ENCODE results near the gene PTGER3.

DNA sequence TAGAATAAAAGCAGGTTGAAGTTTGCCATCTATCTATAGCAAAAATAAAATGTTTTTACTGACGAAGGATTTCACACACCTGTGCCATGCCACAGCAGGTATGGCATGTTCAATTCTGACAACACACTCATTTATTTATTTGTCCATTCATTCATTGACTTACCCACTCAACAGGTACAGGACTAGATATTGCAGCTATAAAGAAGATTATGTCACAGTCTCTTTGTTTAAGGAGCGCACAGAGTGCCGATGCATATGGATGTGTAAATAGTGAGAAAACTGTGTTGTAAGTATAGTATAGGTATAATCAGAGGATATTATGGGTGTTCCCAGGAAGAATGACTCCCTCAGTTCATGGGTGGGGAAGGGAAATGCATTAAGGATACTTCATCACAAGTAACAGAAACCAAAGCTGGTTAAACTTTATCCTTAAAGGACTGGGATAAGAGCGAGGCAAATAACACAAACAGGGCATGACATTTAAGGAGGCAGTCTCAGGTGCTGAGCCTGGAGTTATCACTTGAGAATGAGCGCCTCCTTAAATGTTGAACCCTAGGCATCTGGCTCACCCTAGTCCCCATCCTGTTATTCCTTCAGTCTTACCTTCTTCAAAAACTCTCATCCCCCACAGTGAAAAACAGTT lies 41.1 kb upstream of the PTGER3 start:
- TF ChIP-seq, protein P1, sequence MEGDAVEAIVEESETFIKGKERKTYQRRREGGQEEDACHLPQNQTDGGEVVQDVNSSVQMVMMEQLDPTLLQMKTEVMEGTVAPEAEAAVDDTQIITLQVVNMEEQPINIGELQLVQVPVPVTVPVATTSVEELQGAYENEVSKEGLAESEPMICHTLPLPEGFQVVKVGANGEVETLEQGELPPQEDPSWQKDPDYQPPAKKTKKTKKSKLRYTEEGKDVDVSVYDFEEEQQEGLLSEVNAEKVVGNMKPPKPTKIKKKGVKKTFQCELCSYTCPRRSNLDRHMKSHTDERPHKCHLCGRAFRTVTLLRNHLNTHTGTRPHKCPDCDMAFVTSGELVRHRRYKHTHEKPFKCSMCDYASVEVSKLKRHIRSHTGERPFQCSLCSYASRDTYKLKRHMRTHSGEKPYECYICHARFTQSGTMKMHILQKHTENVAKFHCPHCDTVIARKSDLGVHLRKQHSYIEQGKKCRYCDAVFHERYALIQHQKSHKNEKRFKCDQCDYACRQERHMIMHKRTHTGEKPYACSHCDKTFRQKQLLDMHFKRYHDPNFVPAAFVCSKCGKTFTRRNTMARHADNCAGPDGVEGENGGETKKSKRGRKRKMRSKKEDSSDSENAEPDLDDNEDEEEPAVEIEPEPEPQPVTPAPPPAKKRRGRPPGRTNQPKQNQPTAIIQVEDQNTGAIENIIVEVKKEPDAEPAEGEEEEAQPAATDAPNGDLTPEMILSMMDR (IDR thresholded peaks at IDR 0.05): no peak
- TF ChIP-seq TAF1 (IDR thresholded peaks at IDR 0.05; ENCODE audit: borderline replicate concordance, low read depth, low read length) (no peak), SMC3 (IDR thresholded peaks at IDR 0.05; ENCODE audit: low read depth, low read length) (no peak), FOXM1 (IDR thresholded peaks at IDR 0.05; ENCODE audit: low read depth) (no peak), MXI1 (IDR thresholded peaks at IDR 0.05; ENCODE audit: low read depth, low read length) (no peak), EZH2phosphoT487 (IDR thresholded peaks at IDR 0.05; ENCODE audit: borderline replicate concordance, low read depth) (no peak), RCOR1 (IDR thresholded peaks at IDR 0.05; ENCODE audit: low read length) (no peak), POLR2AphosphoS5 (IDR thresholded peaks at IDR 0.05; ENCODE audit: low read depth, low read length) (no peak)
- TF ChIP-seq, protein P2, sequence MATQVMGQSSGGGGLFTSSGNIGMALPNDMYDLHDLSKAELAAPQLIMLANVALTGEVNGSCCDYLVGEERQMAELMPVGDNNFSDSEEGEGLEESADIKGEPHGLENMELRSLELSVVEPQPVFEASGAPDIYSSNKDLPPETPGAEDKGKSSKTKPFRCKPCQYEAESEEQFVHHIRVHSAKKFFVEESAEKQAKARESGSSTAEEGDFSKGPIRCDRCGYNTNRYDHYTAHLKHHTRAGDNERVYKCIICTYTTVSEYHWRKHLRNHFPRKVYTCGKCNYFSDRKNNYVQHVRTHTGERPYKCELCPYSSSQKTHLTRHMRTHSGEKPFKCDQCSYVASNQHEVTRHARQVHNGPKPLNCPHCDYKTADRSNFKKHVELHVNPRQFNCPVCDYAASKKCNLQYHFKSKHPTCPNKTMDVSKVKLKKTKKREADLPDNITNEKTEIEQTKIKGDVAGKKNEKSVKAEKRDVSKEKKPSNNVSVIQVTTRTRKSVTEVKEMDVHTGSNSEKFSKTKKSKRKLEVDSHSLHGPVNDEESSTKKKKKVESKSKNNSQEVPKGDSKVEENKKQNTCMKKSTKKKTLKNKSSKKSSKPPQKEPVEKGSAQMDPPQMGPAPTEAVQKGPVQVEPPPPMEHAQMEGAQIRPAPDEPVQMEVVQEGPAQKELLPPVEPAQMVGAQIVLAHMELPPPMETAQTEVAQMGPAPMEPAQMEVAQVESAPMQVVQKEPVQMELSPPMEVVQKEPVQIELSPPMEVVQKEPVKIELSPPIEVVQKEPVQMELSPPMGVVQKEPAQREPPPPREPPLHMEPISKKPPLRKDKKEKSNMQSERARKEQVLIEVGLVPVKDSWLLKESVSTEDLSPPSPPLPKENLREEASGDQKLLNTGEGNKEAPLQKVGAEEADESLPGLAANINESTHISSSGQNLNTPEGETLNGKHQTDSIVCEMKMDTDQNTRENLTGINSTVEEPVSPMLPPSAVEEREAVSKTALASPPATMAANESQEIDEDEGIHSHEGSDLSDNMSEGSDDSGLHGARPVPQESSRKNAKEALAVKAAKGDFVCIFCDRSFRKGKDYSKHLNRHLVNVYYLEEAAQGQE (IDR thresholded peaks at IDR 0.05; ENCODE audit: low read depth, low read length): no peak
- TF ChIP-seq, protein P3, sequence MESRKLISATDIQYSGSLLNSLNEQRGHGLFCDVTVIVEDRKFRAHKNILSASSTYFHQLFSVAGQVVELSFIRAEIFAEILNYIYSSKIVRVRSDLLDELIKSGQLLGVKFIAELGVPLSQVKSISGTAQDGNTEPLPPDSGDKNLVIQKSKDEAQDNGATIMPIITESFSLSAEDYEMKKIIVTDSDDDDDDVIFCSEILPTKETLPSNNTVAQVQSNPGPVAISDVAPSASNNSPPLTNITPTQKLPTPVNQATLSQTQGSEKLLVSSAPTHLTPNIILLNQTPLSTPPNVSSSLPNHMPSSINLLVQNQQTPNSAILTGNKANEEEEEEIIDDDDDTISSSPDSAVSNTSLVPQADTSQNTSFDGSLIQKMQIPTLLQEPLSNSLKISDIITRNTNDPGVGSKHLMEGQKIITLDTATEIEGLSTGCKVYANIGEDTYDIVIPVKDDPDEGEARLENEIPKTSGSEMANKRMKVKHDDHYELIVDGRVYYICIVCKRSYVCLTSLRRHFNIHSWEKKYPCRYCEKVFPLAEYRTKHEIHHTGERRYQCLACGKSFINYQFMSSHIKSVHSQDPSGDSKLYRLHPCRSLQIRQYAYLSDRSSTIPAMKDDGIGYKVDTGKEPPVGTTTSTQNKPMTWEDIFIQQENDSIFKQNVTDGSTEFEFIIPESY (IDR thresholded peaks at IDR 0.05; ENCODE audit: borderline replicate concordance, low read depth): no peak
- TF ChIP-seq, protein P4, sequence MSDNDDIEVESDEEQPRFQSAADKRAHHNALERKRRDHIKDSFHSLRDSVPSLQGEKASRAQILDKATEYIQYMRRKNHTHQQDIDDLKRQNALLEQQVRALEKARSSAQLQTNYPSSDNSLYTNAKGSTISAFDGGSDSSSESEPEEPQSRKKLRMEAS (IDR thresholded peaks at IDR 0.05; ENCODE audit: low read depth): no peak

Measured in SK-N-SH (cell line).